Activated T-helper 1 cell treated with anti-CD3 and anti-CD28 coated beads, Interleukin-12 subunit alpha, Interleukin-12 subunit beta, Interleukin-2, Interleukin-4 antibody, amounts not matched to agents 30 ng/mL and 10 ng/mL and 1 ng/mL, durations not matched to agents 14 hours and 24 hours and 36 hours (primary cell): ENCODE data around the gene IARS1. TPM values are rescaled to one million over a fixed set of nuclear protein-coding genes. Genes with fewer than 3 reads are reported as not detected.

Experiments used
- DNase-seq: peaks from one replicate; pipeline ENCODE4 v3.0.0; 2021; ENCODE audit warnings: low spot score
- H3K27ac Mint-ChIP-seq: one replicate; pipeline ENCODE4 v1.8.0; 2021; ENCODE audit warnings: mild to moderate bottlenecking, mixed read lengths
- H3K27me3 Mint-ChIP-seq: one replicate; pipeline ENCODE4 v1.8.0; 2022; ENCODE audit warnings: mild to moderate bottlenecking, moderate library complexity, mixed read lengths; ENCODE audit not compliant: insufficient read depth
- H3K36me3 Mint-ChIP-seq: one replicate; pipeline ENCODE4 v1.8.0; 2021; ENCODE audit warnings: low read depth, mixed read lengths
- H3K4me1 Mint-ChIP-seq: one replicate; pipeline ENCODE4 v1.8.0; 2021; ENCODE audit warnings: low read depth, mixed read lengths
- H3K4me3 Mint-ChIP-seq: one replicate; pipeline ENCODE4 v1.8.0; 2021; ENCODE audit warnings: mild to moderate bottlenecking, moderate library complexity, mixed read lengths
- H3K9me3 Mint-ChIP-seq: one replicate; pipeline ENCODE4 v1.8.0; 2021; ENCODE audit warnings: mixed read lengths
- intact Hi-C: fragments of 100-400 bp; cut with micrococcal nuclease; formaldehyde crosslinking; loops from one replicate; pipeline ENCODE4 v1.15.1; 2024
- total RNA-seq: library from RNA; stranded (reverse); gene quantifications from 2 replicates; pipeline ENCODE4 v1.2.3, GENCODE V29; 2022

IARS1 gene
- total RNA-seq, 1 donor from 2014 or later = 208 TPM

GRCh38 chr9:92315456-92315855 lies 22.0 kb upstream of the IARS1 start:
- peaks cover 27% of the 10 kb centered on the region for H3K4me1 Mint-ChIP-seq
- no peak overlapping the region for H3K27ac Mint-ChIP-seq
- intact Hi-C loops = no loop called here
- H3K9me3 Mint-ChIP-seq = no peaks in the 10 kb centered on the region
- no peak overlapping the region for H3K4me3 Mint-ChIP-seq
- DNase-seq = no peak
- H3K27me3 Mint-ChIP-seq = no peaks in the 10 kb centered on the region
- H3K36me3 Mint-ChIP-seq = peaks cover 66% of the 10 kb centered on the region

GRCh38 chr9:92313624-92314012 lies 20.1 kb upstream of the IARS1 start:
- intact Hi-C loops = no loop called here
- Mint-ChIP-seq H3K4me1 (peaks cover 33% of the 10 kb centered on the region), H3K36me3 (peaks cover 67% of the 10 kb centered on the region), H3K27ac (no peak overlapping the region), H3K27me3 (no peaks in the 10 kb centered on the region), H3K4me3 (no peak overlapping the region), H3K9me3 (no peaks in the 10 kb centered on the region)
- no peak for DNase-seq

GRCh38 chr9:92312887-92313623 lies 19.6 kb upstream of the IARS1 start:
- H3K27me3 Mint-ChIP-seq = no peaks in the 10 kb centered on the region
- intact Hi-C loops = no loop called here
- H3K27ac Mint-ChIP-seq = peak overlapping the region; percentile 25
- H3K36me3 Mint-ChIP-seq = peaks cover 68% of the 10 kb centered on the region
- no peak overlapping the region for H3K4me3 Mint-ChIP-seq
- peaks cover 33% of the 10 kb centered on the region for H3K4me1 Mint-ChIP-seq
- no peaks in the 10 kb centered on the region for H3K9me3 Mint-ChIP-seq
- DNase-seq = no peak

- H3K4me3 Mint-ChIP-seq = no peak overlapping the region
- H3K4me1 Mint-ChIP-seq = peaks cover 33% of the 10 kb centered on the region
- H3K36me3 Mint-ChIP-seq = peaks cover 71% of the 10 kb centered on the region
- intact Hi-C loops = no loop called here
- no peaks in the 10 kb centered on the region for H3K27me3 Mint-ChIP-seq
- H3K27ac Mint-ChIP-seq = no peak overlapping the region
- H3K9me3 Mint-ChIP-seq = no peaks in the 10 kb centered on the region
- no peak for DNase-seq
Measured at GRCh38 chr9:92310562-92310961, 17.1 kb upstream of the IARS1 start.

- intact Hi-C loops = no loop called here
- H3K27ac Mint-ChIP-seq = no peak overlapping the region
- H3K4me1 Mint-ChIP-seq = peaks cover 23% of the 10 kb centered on the region
Measured at GRCh38 chr9:92308893-92309292, 15.4 kb upstream of the IARS1 start.

GRCh38 chr9:92300936-92301335 lies 7.4 kb upstream of the IARS1 start:
- intact Hi-C loops = no loop called here
- no peaks in the 10 kb centered on the region for H3K27me3 Mint-ChIP-seq
- H3K27ac Mint-ChIP-seq = no peak overlapping the region
- peaks cover 50% of the 10 kb centered on the region for H3K36me3 Mint-ChIP-seq
- DNase-seq = no peak
- H3K4me3 Mint-ChIP-seq = no peak overlapping the region
- peaks cover 19% of the 10 kb centered on the region for H3K4me1 Mint-ChIP-seq
- H3K9me3 Mint-ChIP-seq = no peaks in the 10 kb centered on the region

More at GRCh38 chr9:92308893-92309292, 15.4 kb upstream of the IARS1 start:
- no peak for DNase-seq
- Mint-ChIP-seq H3K4me3 (no peak overlapping the region), H3K36me3 (peaks cover 69% of the 10 kb centered on the region), H3K27me3 (no peaks in the 10 kb centered on the region), H3K9me3 (no peaks in the 10 kb centered on the region)

- Mint-ChIP-seq H3K27me3 (no peaks in the 10 kb centered on the region), H3K27ac (no peak overlapping the region), H3K4me1 (peaks cover 32% of the 10 kb centered on the region), H3K36me3 (peaks cover 38% of the 10 kb centered on the region), H3K9me3 (no peaks in the 10 kb centered on the region), H3K4me3 (no peak overlapping the region)
- DNase-seq = no peak
- intact Hi-C loops = no loop called here
Measured at GRCh38 chr9:92299116-92299515, 5.6 kb upstream of the IARS1 start.

- no peak for DNase-seq
- Mint-ChIP-seq H3K36me3 (peaks cover 38% of the 10 kb centered on the region), H3K27me3 (no peaks in the 10 kb centered on the region), H3K4me1 (peaks cover 36% of the 10 kb centered on the region), H3K4me3 (no peak overlapping the region), H3K9me3 (no peaks in the 10 kb centered on the region), H3K27ac (peak overlapping the region; percentile 21)
- intact Hi-C loops = no loop called here
Measured at GRCh38 chr9:92298036-92298435, 4.5 kb upstream of the IARS1 start.

- H3K4me3 Mint-ChIP-seq = peak overlapping the region; percentile 51
- no peak for DNase-seq
- peak overlapping the region; percentile 21 for H3K27ac Mint-ChIP-seq
- H3K9me3 Mint-ChIP-seq = no peaks in the 10 kb centered on the region
- no peaks in the 10 kb centered on the region for H3K27me3 Mint-ChIP-seq
- intact Hi-C loops = no loop called here
- H3K4me1 Mint-ChIP-seq = peaks cover 39% of the 10 kb centered on the region
- H3K36me3 Mint-ChIP-seq = peaks cover 38% of the 10 kb centered on the region
Measured at GRCh38 chr9:92297611-92298010, 4.1 kb upstream of the IARS1 start.

- H3K9me3 Mint-ChIP-seq = no peaks in the 10 kb centered on the region
- H3K27ac Mint-ChIP-seq = no peak overlapping the region
- H3K36me3 Mint-ChIP-seq = peaks cover 36% of the 10 kb centered on the region
- H3K4me1 Mint-ChIP-seq = peaks cover 56% of the 10 kb centered on the region
- no peaks in the 10 kb centered on the region for H3K27me3 Mint-ChIP-seq
- intact Hi-C loops = no loop called here
- peak overlapping the region; percentile 98 for H3K4me3 Mint-ChIP-seq
- no peak for DNase-seq
Measured at GRCh38 chr9:92295827-92296258, 2.3 kb upstream of the IARS1 start.

GRCh38 chr9:92295240-92295790 lies 1.8 kb upstream of the IARS1 start:
- Mint-ChIP-seq H3K27me3 (no peaks in the 10 kb centered on the region), H3K4me3 (peak overlapping the region; percentile 98), H3K9me3 (no peaks in the 10 kb centered on the region), H3K4me1 (peaks cover 61% of the 10 kb centered on the region), H3K27ac (peak overlapping the region; percentile 37), H3K36me3 (peaks cover 39% of the 10 kb centered on the region)
- no peak for DNase-seq
- intact Hi-C loops = no loop called here

- no peak for DNase-seq
- H3K9me3 Mint-ChIP-seq = no peaks in the 10 kb centered on the region
- peaks cover 45% of the 10 kb centered on the region for H3K36me3 Mint-ChIP-seq
- H3K4me1 Mint-ChIP-seq = peaks cover 69% of the 10 kb centered on the region
- intact Hi-C loops = loop anchor here (5.0 kb wide), 3 partner anchors 37 to 1158 kb away; partner anchors contain the start of genes FAM120A and FAM120AOS
- no peaks in the 10 kb centered on the region for H3K27me3 Mint-ChIP-seq
- H3K27ac Mint-ChIP-seq = peak overlapping the region; percentile 98
- H3K4me3 Mint-ChIP-seq = peak overlapping the region; percentile 98
Measured at GRCh38 chr9:92294297-92294676, 790 bp upstream of the IARS1 start.

GRCh38 chr9:92293075-92293354 lies 482 bp downstream of the IARS1 start:
- Mint-ChIP-seq H3K4me3 (peak overlapping the region; percentile 98), H3K36me3 (peaks cover 41% of the 10 kb centered on the region), H3K27me3 (no peaks in the 10 kb centered on the region), H3K9me3 (no peaks in the 10 kb centered on the region), H3K4me1 (peaks cover 63% of the 10 kb centered on the region), H3K27ac (peak overlapping the region; percentile 98)
- intact Hi-C loops = loop anchor here (1.0 to 5.0 kb wide), 10 partner anchors 17 to 1159 kb away; partner anchors contain the start of genes CENPP, FAM120A, FAM120AOS and IPPK
- no peak for DNase-seq
